GM03348 (cell line): Measurements from ENCODE around the gene LHX4.

Experiments
- DNase-seq: peaks from one replicate; pipeline ENCODE4 v3.0.0; 2012; ENCODE audit warnings: low spot score

LHX4 gene

GRCh38 chr1:180309338-180309737 lies 79.3 kb downstream of the LHX4 start:
- peak; percentile 53 for DNase-seq

GRCh38 chr1:180310095-180310494 lies 80.0 kb downstream of the LHX4 start:
- DNase-seq: no peak

GRCh38 chr1:180311011-180311730 lies 81.1 kb downstream of the LHX4 start:
- no peak for DNase-seq

- DNase-seq: peak; percentile 12
These were observed 82.9 kb downstream of the LHX4 start for GRCh38 chr1:180312926-180313325.

GRCh38 chr1:180327089-180327488 lies 97.0 kb downstream of the LHX4 start:
- DNase-seq: no peak
